Inferior parietal cortex (tissue), 1 donor: ENCODE results near the gene CDC16.
"Not testable (repeated sequence)": the region's sequence is repeated elsewhere in the genome, so short reads cannot be mapped to it uniquely, and the experiment has no call there.

ENCODE experiments used
- DNase-seq: peaks from one replicate; pipeline ENCODE4 v3.0.0-alpha.2; 2016; ENCODE audit errors: extremely low spot score

CDC16 gene, protein sequence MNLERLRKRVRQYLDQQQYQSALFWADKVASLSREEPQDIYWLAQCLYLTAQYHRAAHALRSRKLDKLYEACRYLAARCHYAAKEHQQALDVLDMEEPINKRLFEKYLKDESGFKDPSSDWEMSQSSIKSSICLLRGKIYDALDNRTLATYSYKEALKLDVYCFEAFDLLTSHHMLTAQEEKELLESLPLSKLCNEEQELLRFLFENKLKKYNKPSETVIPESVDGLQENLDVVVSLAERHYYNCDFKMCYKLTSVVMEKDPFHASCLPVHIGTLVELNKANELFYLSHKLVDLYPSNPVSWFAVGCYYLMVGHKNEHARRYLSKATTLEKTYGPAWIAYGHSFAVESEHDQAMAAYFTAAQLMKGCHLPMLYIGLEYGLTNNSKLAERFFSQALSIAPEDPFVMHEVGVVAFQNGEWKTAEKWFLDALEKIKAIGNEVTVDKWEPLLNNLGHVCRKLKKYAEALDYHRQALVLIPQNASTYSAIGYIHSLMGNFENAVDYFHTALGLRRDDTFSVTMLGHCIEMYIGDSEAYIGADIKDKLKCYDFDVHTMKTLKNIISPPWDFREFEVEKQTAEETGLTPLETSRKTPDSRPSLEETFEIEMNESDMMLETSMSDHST

GRCh38 chr13:114234645-114235421, at the start of gene CDC16:
TSS of gene CDC16 (plus strand) at chr13:114234897. CDS start at chr13:114235085, 188 bp downstream.
- DNase-seq, result peak; percentile 94

DNA sequence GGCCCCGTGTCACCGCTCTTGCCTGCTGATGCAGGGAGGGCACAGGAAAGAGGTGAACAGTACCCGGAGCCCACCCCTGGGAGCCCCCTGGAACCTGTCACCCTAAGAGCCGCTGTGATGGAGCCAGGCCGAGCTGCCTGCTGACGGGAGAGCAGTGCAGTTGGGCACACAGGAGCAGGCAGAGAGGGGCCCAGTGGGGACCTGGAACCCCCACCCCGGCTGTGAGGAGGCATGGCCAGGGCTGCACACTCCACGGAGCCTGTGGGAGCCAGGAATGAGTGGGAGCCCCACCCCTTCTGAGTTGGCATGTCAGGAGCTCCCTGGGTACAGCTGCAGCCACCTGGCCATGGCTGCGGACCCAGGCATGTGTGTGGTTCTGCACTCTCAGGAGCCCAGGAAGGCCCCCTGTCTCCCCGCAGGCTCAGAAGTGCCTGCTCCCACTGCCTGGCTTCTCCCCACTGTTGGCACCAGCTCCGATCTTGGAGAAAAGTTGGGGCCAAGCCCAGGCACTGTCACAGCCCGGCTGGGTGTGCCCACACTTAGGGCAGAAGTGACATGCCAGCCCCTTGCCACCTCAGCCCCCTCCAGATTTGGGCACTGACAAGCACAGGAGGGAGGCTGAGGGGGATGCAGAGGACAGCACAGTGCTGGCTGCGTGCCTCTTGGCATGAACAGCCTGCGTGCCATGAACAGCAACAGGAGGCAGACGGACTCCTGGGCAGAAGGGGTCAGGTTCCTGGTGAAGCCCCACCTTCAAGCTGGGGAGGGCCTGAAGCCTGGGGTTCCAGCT, 49.3 kb upstream of the CDC16 start:
- no peak for DNase-seq

DNA sequence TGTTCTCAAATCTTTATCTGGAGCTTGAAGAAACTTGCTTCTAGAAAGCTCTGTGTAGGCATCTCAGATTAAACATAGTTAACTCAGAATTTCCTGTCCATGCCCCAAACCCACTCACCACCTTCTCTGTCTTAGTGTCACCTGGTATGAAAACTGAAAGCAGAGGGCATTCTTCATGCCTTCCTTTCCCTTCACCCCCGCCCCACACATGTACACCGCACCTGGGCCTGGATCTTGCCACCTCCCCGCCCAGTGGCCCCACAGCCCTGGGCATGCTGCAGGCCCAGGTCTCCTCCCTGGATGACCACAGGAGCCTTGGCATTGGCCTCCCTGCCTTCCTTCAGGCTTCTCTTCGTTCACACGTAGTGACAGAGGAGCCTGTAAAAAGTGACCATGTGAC, 39.8 kb upstream of the CDC16 start:
- no peak for DNase-seq

DNA sequence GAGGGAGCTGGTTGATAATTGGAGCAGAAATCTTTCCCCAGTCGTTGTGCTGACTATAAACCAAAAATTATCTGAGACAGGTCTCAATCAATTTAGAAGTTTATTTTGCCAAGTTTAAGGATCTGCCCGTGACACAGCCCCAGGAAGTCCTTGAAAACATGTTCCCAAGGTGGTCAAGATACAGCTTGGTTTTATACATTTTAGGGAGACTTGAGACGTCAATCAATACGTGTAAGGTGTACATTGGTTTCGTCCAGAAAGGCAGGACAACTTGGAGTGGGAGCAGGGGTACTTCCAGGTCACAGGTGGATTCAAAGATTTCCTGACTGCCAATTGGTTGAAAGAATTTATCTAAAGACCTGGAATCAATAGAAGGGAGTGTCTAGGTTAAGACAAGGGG, 38.1 kb upstream of the CDC16 start:
- no peak for DNase-seq

- no peak for DNase-seq
These were observed 36.1 kb upstream of the CDC16 start for GRCh38 chr13:114198556-114198955.

DNA sequence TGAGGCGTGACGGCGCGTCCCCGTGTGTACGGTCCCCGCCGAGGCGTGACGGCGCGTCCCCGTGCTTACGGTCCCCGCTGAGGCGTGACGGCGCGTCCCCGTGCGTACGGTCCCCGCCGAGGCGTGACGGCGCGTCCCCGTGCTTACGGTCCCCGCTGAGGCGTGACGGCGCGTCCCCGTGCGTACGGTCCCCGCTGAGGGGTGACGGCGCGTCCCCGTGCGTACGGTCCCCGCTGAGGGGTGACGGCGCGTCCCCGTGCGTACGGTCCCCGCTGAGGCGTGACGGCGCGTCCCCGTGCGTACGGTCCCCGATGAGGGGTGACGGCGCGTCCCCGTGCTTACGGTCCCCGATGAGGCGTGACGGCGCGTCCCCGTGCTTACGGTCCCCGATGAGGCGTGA, 35.2 kb upstream of the CDC16 start:
- not testable (repeated sequence) for DNase-seq

GRCh38 chr13:114199954-114200353, 34.7 kb upstream of the CDC16 start:
- DNase-seq, result no peak

DNA sequence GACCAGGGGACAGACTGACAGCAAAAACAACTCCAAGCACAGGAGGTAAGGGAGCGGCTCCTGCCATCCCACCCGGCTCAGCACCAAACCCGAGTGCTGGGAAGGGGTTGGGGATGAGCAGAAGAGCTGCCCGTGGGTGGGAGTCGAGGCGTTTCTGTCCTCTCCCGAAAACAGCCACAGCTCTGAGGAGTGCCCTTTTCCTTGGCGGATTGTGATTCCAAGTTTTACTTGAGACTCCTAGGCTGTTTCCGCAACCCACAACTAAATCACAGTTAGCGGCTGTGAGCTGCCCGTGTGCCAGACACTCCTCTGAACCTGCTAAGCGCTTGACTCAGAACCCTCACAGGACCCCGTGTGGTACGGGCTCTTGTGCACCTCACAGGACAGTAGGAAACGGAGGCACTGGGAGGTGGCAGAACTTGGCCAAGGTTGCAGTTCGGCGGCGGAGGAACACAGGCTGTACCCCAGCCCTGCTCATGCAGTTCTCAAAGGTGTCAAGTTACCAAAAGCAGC, 34.2 kb upstream of the CDC16 start:
- DNase-seq, result no peak

GRCh38 chr13:114202581-114202980, 32.1 kb upstream of the CDC16 start:
- DNase-seq, result no peak

- no peak for DNase-seq
These were observed 31.2 kb upstream of the CDC16 start for GRCh38 chr13:114203536-114203935.

DNA sequence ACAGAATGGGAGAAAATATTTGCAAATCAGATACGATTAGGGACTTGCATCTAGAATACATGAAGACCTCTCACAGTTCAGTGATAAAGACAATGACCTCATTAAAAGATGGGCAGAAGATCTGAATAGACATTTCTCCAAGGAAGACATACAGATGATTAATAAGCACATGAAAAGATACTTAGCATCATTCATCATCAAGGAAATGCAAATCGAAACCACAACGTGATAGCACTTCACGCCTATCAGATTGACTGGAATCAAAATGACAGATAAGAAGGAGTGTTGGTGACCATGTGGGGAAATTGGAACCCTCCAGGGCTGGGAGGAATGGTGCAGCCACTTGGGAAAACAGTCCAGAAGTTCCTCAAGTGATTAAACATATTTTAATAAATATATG, 29.8 kb upstream of the CDC16 start:
- no peak for DNase-seq

DNA sequence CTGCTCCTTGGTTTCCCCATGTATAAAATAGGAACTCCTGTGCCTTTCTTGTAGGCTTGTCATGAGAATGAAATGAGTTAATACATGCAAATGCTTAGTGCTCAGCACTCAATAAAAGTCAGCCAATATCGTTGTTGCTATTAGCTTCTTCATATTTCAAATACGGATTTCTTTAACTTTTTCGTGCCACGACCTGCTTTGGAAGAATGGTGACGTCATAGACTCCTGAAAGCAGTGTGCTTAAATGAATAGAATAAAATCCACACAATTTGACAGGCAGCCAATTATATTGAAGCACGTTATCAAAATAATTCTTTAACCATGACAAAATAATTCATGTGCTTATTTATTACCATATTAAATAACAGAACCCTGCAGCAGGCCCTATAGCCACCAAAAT, 26.6 kb upstream of the CDC16 start:
- no peak for DNase-seq

GRCh38 chr13:114211446-114212157, 23.1 kb upstream of the CDC16 start:
- no peak for DNase-seq

- no peak for DNase-seq
These were observed 22.6 kb upstream of the CDC16 start for GRCh38 chr13:114212158-114212495.

GRCh38 chr13:114213980-114214379, 20.7 kb upstream of the CDC16 start:
- DNase-seq, result no peak

DNA sequence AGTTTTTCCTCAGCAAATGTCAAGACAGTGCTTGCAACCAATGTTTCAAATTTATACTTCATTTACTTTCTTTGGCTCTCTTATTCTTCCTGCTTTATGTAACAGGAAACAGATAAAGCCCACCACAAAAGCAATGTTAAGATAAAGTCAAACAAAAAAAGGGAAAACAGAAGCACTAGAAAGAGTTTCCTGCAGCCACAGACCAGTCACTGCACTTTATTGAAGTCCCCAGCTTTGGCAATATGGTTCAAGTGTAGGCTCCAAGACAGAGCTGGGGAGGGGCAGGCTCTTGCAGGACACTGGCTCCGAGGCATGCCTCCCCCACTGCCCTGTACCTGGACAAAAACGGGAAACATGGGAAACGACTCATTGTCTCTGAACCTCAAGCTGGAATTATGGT, 15.3 kb upstream of the CDC16 start:
- no peak for DNase-seq

- DNase-seq, result peak; percentile 17
These were observed 12.2 kb upstream of the CDC16 start for GRCh38 chr13:114222461-114222968.

GRCh38 chr13:114224201-114224600, 10.5 kb upstream of the CDC16 start:
- DNase-seq, result no peak

DNA sequence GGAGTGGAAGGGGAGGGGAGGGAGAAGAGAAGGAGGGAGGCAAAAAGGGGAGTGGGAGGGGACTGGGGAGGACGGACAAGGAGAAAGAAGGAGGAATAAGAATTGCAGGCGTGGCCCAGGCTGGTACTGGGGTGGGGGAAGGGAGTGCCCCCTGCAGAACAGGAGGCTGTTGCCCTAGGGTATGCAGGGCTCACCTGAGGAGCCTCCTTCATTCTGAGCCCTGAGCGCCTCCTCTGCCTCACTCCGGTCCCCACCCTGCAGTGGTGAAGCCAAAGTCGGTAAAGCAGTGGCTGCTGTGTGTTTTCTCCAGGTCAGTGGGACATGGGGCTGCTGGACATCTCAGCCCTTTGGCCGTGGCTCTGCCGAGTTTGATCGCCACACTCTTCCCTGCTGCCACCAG, 9.1 kb upstream of the CDC16 start:
- DNase-seq, result no peak

GRCh38 chr13:114226088-114226487, 8.6 kb upstream of the CDC16 start:
- peak; percentile 5 for DNase-seq
